T-helper 1 cell (primary cell): Measurements from ENCODE around the gene NF2.
A peak's percentile ranks its signal among the peaks of the same experiment; 100 is the strongest.

Experiments used
- DNase-seq, 5 donors: peaks; one replicate each; pipeline ENCODE4 v3.0.0-alpha.2; 2012 to 2020

Gene NF2

GRCh38 chr22:29670626-29671025 lies 67.2 kb downstream of the NF2 start:
- no peak for DNase-seq

GRCh38 chr22:29673361-29674066 lies 70.1 kb downstream of the NF2 start:
- no peak for DNase-seq

- no peak for DNase-seq
Observed at GRCh38 chr22:29674121-29674520, 70.7 kb downstream of the NF2 start.

DNA sequence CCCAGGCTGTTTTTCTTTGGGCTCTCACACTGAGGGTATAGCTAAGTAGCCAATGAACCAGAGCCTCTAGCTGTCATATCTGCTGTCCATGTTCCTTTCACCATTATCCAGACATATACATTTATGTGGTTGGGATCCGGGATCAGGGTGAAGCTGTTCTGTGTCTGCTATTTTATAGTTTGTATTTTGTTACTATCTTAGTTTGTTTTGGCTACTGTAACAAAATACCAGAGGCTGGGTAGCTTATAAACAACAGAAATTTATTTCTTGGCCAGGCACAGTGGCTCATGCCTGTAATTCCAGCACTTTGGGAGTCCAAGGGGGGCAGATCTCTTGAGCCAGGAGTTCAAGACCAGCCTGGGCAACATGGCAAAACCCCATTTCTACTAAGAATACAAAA lies 75.9 kb downstream of the NF2 start:
- DNase-seq, result no peak

DNA sequence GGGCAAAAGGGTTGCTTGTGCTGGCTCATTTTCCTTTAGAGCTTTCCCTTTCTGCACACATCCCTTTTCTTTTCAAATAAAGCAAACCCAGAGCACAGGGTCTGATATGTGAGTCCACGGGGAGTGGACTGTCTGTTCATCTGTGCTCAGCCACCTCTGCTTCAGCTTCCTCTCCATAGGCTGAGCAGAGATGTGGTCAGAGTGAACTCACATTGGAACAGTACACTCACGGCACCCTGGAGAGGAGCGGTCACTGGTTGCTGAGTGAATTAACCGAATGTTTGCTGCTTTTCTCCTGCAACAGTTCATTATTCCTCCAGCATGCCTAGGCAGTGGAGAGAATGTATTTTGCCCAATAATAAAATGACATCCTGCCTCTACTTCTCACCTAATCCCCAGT lies 80.1 kb downstream of the NF2 start:
- no peak for DNase-seq

- no peak for DNase-seq
Observed at GRCh38 chr22:29684244-29684643, 80.8 kb downstream of the NF2 start.

DNA sequence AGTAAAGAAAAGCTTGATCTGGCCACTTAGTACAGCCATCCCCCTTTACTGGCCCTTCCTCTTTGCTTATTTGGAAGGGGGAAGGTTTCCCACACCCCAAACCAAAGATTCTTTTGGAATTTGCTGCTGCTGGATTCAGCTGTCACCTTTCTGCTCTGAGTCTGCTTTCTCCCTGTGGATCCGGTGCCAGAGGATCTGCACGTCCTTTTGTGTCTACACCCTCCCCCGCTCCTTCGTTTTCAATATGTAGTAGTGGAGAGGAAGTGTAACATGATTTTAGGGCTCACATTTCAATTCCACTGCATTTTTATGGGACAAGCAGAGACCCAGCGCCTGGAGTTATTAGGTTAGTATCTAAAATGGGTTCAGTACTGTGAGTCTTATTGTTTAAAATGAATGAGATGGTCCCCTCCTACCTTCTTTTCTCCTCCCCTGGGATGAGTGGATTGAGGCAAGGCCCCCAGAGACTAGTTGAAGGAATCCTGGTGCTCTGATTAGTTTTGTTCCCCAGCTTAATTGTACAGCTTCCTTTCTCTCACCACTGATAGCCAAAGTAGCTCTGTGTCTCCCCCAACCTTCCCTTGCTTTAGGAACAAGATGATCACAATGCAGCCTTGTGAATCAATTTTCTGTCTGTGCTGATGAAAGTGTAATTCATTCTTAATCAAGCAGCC lies 85.9 kb downstream of the NF2 start:
- DNase-seq, result no peak

- DNase-seq, result peak in 2 of 5 donors; percentile 19 to 24
Observed at GRCh38 chr22:29689880-29690213, 86.4 kb downstream of the NF2 start.

GRCh38 chr22:29690476-29690875 lies 87.0 kb downstream of the NF2 start:
- DNase-seq, result no peak

DNA sequence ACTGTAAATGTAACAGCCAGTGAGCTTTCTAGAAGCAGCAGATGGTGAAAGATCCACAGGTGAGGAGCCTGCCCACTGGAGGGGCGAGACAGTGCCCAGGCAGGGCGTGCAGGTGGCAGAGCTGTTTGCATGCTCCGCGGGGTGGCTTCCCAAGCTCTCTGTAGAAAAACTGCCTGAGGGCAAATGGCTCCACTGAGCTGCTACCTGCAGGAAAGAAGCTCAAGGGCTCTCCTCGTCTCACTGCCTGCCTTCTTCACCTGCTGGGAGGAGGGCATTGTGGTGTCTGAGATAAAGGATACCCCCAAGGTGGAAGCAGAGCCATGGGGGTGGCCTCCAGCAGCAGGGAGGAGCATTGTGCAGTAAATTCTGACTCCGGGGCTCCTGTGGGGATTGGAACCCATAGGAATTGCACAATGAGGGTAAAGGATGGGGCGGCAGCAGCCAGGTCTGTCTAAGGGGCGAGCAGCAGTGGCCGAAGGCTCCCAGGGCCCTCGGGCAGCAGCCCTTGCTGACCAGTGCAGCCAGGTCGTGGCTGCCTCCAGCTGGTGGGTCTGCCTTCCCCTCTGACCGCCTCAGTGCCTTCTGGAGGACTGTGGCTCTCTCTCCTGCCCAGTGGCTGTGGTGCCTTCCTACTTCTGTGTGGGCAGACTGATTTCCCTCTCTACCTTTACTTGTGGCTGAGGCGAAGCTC lies 88.3 kb downstream of the NF2 start:
- DNase-seq, result no peak

DNA sequence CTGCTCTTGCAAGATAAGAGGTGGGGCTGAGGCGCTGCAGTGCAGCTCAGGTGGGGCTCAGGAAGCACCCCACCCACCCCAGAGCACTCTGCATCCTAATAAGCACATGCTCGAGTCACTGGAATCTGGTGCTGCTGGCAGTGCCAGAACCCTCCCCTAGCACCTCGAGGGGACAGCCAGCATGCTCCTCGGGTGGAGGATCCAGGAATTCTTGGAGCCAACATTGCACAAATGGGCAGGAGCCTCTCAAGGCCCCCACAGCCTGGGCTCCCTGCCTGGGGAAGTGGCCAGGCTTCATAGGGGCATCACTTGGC lies 88.9 kb downstream of the NF2 start:
- DNase-seq, result no peak

DNA sequence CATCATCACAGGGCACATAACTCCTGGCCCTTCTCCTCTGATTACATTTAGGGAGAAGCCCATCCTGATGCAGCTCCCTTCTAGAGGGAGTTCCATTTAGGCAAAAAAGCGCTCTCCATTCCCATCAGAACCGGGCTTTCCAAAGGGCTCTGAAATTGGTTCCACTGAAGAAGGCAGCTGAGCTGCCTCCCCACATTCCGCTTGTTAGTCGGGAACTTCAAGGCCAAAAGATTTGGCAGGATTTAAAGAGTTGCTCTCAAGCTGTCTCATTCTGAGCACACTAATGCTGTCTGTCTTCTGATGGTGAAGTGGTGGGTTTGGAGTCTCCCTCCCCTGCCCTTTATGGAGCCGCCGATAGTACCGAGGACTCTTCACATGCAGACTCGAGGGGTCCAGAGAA lies 89.7 kb downstream of the NF2 start:
- no peak for DNase-seq

GRCh38 chr22:29693671-29694070 lies 90.2 kb downstream of the NF2 start:
- no peak for DNase-seq

DNA sequence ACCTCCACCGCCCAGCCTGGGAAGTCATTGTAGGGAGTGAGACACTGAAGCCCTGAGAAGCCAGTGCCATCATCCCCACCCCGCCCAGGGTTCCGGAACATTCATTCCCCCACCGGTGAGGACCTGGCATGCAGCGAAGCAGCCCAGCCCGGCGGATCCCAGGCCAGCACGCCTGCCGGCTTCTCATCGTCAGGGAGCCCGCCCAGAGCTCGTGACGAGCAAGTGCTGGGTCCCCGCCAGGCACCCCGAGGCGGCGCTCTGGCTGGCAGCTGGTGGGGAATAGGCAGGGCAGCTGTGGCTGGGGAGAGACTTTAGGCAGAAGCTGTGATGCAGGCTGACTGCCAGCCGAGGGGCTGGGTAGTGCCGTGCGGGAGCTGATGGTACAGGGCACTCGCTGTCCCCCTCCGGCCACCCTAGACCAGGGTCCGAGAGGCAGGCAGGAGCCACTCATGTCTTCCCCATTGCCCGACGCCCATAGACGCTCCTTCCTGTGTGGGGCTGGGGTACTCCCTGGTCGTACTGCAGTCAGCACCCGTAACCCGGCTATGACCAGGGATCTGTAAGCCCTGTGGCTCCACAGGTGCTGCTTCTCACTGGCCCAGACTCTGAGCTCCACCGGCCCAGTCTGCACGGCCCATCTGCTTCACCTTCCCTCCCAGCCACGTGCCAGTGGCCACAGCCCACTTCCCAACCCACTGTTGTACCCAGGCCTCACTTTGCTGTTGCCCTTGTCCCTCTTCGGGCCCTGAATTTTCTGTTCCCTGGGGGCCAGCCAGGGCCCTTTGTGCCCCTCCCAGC lies 91.9 kb downstream of the NF2 start:
- DNase-seq, result no peak

DNA sequence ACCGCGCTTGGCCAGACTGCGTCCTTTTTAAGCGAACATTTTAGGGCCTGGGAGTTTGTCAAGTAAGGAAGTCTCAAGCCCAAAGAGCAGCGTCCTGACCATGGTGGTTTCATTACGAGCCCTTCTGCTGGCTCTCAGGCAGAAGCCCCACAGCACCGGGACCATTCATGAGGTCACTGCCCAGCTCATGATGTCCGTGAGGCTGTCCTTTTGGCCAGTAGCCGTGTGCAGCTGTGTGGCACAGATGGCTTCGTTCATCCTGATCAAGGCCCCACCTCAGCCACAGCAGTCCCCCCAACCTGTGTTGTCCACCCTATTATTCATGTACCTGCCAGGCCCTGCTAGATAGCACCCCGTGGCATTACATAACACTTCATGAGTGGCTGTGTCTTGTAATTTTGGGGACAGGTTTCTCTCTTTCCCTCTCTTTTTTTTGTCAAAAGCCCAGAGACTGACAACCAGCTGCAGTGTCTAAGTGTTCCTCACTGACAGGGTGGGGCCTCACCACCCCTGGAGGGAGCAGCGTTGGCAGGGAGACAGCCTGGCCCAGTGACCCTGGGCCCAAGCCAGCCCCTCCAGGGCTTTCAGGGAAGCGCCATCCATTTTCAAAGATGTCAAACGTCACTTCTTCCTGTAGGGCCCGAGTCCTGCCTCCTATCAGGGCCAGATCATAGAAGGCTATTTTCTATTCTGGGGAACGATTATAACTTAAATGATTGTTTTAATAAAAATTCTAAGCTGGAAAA lies 94.6 kb downstream of the NF2 start:
- DNase-seq, result no peak

DNA sequence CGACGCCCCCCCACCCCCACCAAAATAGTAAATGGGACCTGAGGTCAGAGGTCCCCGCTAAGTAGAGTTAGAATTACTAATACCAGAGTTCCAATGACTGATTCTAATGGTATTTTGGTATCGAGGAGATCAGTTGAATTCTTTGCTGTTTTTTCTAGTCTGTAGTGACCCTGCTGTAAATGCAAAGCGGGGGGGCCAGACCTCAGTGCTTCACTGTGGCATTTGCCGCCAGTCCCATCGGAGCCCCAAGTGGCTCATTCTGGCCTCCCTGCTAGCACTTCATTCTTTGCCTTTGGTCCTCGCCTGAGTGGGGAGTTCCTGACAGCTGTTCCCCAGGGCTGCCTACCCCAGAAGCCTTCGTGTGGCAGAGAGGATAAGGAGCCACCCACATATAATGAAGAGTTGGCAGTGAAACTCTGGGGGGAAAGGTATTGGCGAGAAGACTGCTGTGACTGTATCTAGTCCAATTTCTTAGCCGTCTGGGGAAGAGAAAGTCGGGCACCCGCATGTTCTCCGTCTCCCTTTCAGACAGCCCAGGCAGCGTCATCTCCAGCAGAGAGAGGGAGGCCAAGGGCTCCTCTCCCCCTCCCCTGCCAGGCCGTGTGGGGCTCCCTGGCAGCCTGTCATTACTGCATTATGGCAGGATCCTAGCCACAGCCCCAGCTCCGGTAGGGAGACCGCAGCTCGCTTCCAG lies 96.9 kb downstream of the NF2 start:
- DNase-seq, result no peak

GRCh38 chr22:29700900-29701154 lies 97.4 kb downstream of the NF2 start:
- no peak for DNase-seq

DNA sequence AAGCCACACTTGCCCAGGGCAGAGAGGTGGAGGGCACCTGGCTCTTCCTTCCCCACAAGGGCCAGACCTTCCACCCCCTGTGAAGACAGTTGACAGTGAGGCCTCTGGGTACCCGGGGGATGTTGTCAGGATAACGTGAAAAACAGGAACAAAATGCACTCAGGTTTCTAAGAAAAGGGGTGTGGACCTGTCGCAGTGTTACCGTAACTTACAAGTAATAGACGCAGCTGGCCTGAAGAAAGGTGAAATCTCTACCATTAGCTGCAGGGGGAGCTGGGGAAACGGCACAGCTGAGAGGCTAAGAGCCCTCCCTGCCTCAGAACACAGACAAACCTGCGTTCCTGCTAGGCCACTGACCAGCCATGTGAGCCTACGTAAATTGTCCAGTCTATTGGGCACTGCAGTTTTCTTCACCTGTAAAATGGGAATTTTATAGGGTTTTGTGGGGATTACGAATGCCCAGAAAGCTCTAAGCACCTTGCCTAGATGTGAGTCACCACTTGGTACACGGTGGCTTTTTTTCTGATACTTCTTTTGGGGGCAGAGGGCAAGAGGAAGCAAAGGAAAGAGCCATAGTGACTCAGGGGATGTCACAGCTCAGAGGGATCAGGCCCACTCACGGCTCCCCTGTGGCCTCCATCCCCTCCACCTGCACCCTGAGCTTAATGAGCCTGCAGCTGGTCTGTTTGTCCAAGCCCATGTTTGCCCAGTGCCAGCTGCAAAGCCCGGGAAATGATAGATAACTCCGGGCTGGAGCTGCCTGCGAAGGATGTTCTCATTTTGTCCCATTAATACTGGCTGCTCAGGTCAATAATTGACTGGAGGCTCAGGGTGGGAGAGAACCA lies 97.9 kb downstream of the NF2 start:
- peak in 2 of 5 donors; percentile 7 to 81 for DNase-seq

GRCh38 chr22:29702000-29702930 lies 98.8 kb downstream of the NF2 start:
- DNase-seq, result no peak

GRCh38 chr22:29702931-29703501 lies 99.6 kb downstream of the NF2 start:
- DNase-seq, result no peak
